Ovary (tissue), 9 donors: ENCODE measurements around the gene CYB5R3. TPM values are rescaled to one million over a fixed set of nuclear protein-coding genes. Genes with fewer than 3 reads are reported as not detected.

ENCODE experiments used
- DNase-seq, 5 donors: peaks; one replicate each; pipeline ENCODE4 v3.0.0-alpha.2; 2019 to 2020
- H3K27ac ChIP-seq, 2 donors: fragments of 200-600 bp; one replicate each; pipeline versions ENCODE4 v1.5.1 to v1.8.0; 2019 to 2022
- H3K27me3 ChIP-seq: fragments of 200-600 bp; one replicate; pipeline ENCODE4 v1.8.0; 2022
- H3K36me3 ChIP-seq: fragments of 200-600 bp; sonication (generic); one replicate; pipeline ENCODE4 v1.5.1; 2019
- H3K4me1 ChIP-seq: one replicate; pipeline ENCODE4 v1.8.1; 2013; ENCODE audit warnings: mild to moderate bottlenecking, moderate library complexity; ENCODE audit not compliant: insufficient read depth
- H3K4me3 ChIP-seq: fragments of 200-600 bp; sonication (generic); one replicate; pipeline ENCODE4 v1.5.1; 2017
- H3K9me3 ChIP-seq, 2 donors: fragments of 200-600 bp in 1 of 2; sonication (generic) in 1 of 2; one replicate each; pipeline versions ENCODE4 v1.5.1 to v1.8.1; 2013 to 2019; ENCODE audit warnings: mild to moderate bottlenecking in 1 of 2, moderate library complexity in 1 of 2
- CTCF ChIP-seq, 3 donors: fragments of 450-650 bp in 2 of 3; fragments of 200-600 bp in 1 of 3; IDR thresholded peaks; one replicate each; pipeline versions ENCODE4 v1.5.1 to v1.8.0; 2016 to 2022; ENCODE audit warnings: antibody characterized with exemption in 3 of 3, mild to moderate bottlenecking in 1 of 3
- EP300 ChIP-seq: sonication (generic); formaldehyde crosslinking; IDR thresholded peaks from one replicate; pipeline ENCODE4 v1.6.1; 2017; ENCODE audit warnings: antibody characterized with exemption
- POLR2A ChIP-seq: fragments of 450-650 bp; IDR thresholded peaks from one replicate; pipeline ENCODE4 v1.6.1; 2017; ENCODE audit warnings: antibody characterized with exemption, mild to moderate bottlenecking, moderate library complexity
- WGBS, 3 donors: extraction: QIAGEN DNeasy Blood & Tissue Kit in 1 of 3; methylation state at CpG; one replicate each; pipeline versions ENCODE4 v1.1.5 to v1.1.7; 2013 to 2017; 5-methylcytosine and 5-hydroxymethylcytosine counted together
- intact Hi-C, 4 donors: fragments of 100-400 bp; cut with DNase I; formaldehyde crosslinking; loops; one replicate each; pipeline versions ENCODE4 v1.11.0 to v1.15.1; 2022 to 2023
- polyA plus RNA-seq, 2 donors: library from polyadenylated mRNA; stranded (reverse); fragments of 200-250 nt in 1 of 2; fragments of 350-450 nt in 1 of 2; fragmentation: Illumina TruSeq in 1 of 2; extraction: RNeasy Lipid Tissue Mini Kit (QIAGEN cat#74804) in 1 of 2; gene quantifications; one replicate each; pipeline ENCODE4 v1.2.3, GENCODE V29; 2013 to 2014
- total RNA-seq, 7 donors: library from RNA; depleted of rRNA in 2 of 7; stranded (reverse); fragments of >200 nt in 2 of 7; fragmentation: NEBNext Ultra II Directional in 3 of 7; extraction: Animal tissue kit (Norgen Biotek cat#: 25700) in 3 of 7; gene quantifications; one replicate each; pipeline versions ENCODE4 v1.1.0 to v1.2.4, GENCODE V29; 2016 to 2023
- donor health status: DM: no; HTN: no; CAD: no; lungs with moderate emphysema.
- donor health status: DM: no; HTN: no; CAD: no.
- donor health status: Bipolar disorder and iron deficiency.
- donor health status: DM: yes; HTN: yes; CAD: no.
- donor health status: DM: no; HTN: no; CAD: no.
- donor health status: DM: yes; HTN: yes; CAD: no.

CYB5R3 gene
- total and polyA plus RNA-seq, 9 donors = 56.9 to 279 (median 228) TPM

GRCh38 chr22:42587588-42588175 is 61.5 kb downstream of the CYB5R3 start:
- H3K4me1 ChIP-seq = no peaks in the 10 kb centered on the region
- no peaks in the 10 kb centered on the region for H3K36me3 ChIP-seq
- no peaks in the 10 kb centered on the region for H3K27me3 ChIP-seq
- no peak overlapping the region for H3K27ac ChIP-seq
- H3K4me3 ChIP-seq = no peak overlapping the region
- intact Hi-C loops = no loop called here
- H3K9me3 ChIP-seq = no peaks in the 10 kb centered on the region
- WGBS, 3 donors = 60 to 74% (median 62%) methylated on average over 5 of the region's 5 CpGs
- TF ChIP-seq EP300 = no peak
- DNase-seq = no peak

GRCh38 chr22:42586381-42586780 is 62.8 kb downstream of the CYB5R3 start:
- Histone ChIP-seq H3K9me3 (no peaks in the 10 kb centered on the region), H3K27me3 (no peaks in the 10 kb centered on the region), H3K4me1 (no peaks in the 10 kb centered on the region), H3K36me3 (no peaks in the 10 kb centered on the region), H3K27ac (no peak overlapping the region), H3K4me3 (no peak overlapping the region)
- TF ChIP-seq CTCF (IDR thresholded peaks at IDR 0.05) (no peak), POLR2A (no peak), EP300 (no peak)
- intact Hi-C loops = no loop called here
- DNase-seq = no peak
- whole genome bisulfite sequencing, 3 donors = 88 to 89% (median 88%) methylated on average over 4 of the region's 4 CpGs

GRCh38 chr22:42585096-42585495 is 64.1 kb downstream of the CYB5R3 start:
- no peaks in the 10 kb centered on the region for H3K36me3 ChIP-seq
- WGBS, 3 donors = 70 to 74% (median 72%) methylated on average over 8 of the region's 8 CpGs
- no peak for DNase-seq

GRCh38 chr22:42584364-42584940 is 64.7 kb downstream of the CYB5R3 start:
- intact Hi-C loops = no loop called here
- no peak for DNase-seq

More at GRCh38 chr22:42585096-42585495, 64.1 kb downstream of the CYB5R3 start:
- H3K27ac ChIP-seq = no peak overlapping the region
- TF ChIP-seq CTCF (IDR thresholded peaks at IDR 0.05) (no peak), EP300 (no peak), POLR2A (no peak)
- no peaks in the 10 kb centered on the region for H3K27me3 ChIP-seq
- H3K9me3 ChIP-seq = no peaks in the 10 kb centered on the region
- no peaks in the 10 kb centered on the region for H3K4me1 ChIP-seq
- intact Hi-C loops = no loop called here
- H3K4me3 ChIP-seq = no peak overlapping the region

More at GRCh38 chr22:42584364-42584940, 64.7 kb downstream of the CYB5R3 start:
- WGBS, 3 donors = 87 to 95% (median 90%) methylated on average over 4 of the region's 4 CpGs
- H3K36me3 ChIP-seq = no peaks in the 10 kb centered on the region
- H3K9me3 ChIP-seq = no peaks in the 10 kb centered on the region
- TF ChIP-seq POLR2A (no peak), CTCF (IDR thresholded peaks at IDR 0.05) (no peak), EP300 (no peak)
- H3K4me3 ChIP-seq = no peak overlapping the region
- H3K4me1 ChIP-seq = no peaks in the 10 kb centered on the region
- H3K27ac ChIP-seq = no peak overlapping the region
- H3K27me3 ChIP-seq = no peaks in the 10 kb centered on the region
